Upper lobe of right lung (tissue), 1 donor: Measurements from ENCODE around the gene ZNF524. TPM values are rescaled to one million over a fixed set of nuclear protein-coding genes. Genes with fewer than 3 reads are reported as not detected.
A peak's percentile ranks its signal among the peaks of the same experiment; 100 is the strongest.
"Not testable (repeated sequence)": the region's sequence is repeated elsewhere in the genome, so short reads cannot be mapped to it uniquely, and the experiment has no call there.

Experiments
- ATAC-seq: fragments of 200-7000 bp; cut with Tn5 transposase; one replicate; pipeline ENCODE4 v1.9.1; 2020; ENCODE audit warnings: mild to moderate bottlenecking, moderate library complexity
- DNase-seq: peaks from one replicate; pipeline ENCODE4 v3.0.0-alpha.2; 2020
- H3K27ac ChIP-seq: fragments of 200-600 bp; one replicate; pipeline ENCODE4 v1.8.0; 2022
- H3K27me3 ChIP-seq: fragments of 200-600 bp; one replicate; pipeline ENCODE4 v1.8.0; 2022; ENCODE audit warnings: mild to moderate bottlenecking
- H3K36me3 ChIP-seq: fragments of 200-600 bp; one replicate; pipeline ENCODE4 v1.8.0; 2022
- H3K4me1 ChIP-seq: fragments of 200-600 bp; one replicate; pipeline ENCODE4 v1.8.0; 2022
- H3K4me3 ChIP-seq: fragments of 200-600 bp; one replicate; pipeline ENCODE4 v1.8.0; 2022; ENCODE audit warnings: mild to moderate bottlenecking
- H3K9me3 ChIP-seq: fragments of 200-600 bp; one replicate; pipeline ENCODE4 v1.8.0; 2022
- CTCF ChIP-seq: fragments of 200-600 bp; IDR thresholded peaks from one replicate; pipeline ENCODE4 v1.8.0; 2022; ENCODE audit warnings: antibody characterized with exemption
- intact Hi-C: fragments of 100-400 bp; cut with DNase I; formaldehyde crosslinking; loops from one replicate; pipeline ENCODE4 v1.11.0; 2022
- total RNA-seq: library from RNA; stranded (reverse); fragmentation: NEBNext Ultra II Directional; extraction: Animal tissue kit (Norgen Biotek cat#: 25700); gene quantifications from one replicate; pipeline ENCODE4 v1.2.1, GENCODE V29; 2021
- donor health status: DM: no; HTN: yes; CAD: no; lungs with severe emphysema.

The ZNF524 gene
- total RNA-seq, 1 donor from 2014 or later, result 28.6 TPM

- H3K9me3 ChIP-seq, result no peaks in the 10 kb centered on the region
- no peaks in the 10 kb centered on the region for H3K27me3 ChIP-seq
- peaks cover 15% of the 10 kb centered on the region for H3K4me1 ChIP-seq
- ATAC-seq (no peak), DNase-seq (no peak)
- intact Hi-C loops, result no loop called here
- no peaks in the 10 kb centered on the region for H3K36me3 ChIP-seq
- TF ChIP-seq CTCF, result no peak
- H3K4me3 ChIP-seq, result peak overlapping the region; percentile 89
- H3K27ac ChIP-seq, result no peak overlapping the region
Observed at GRCh38 chr19:55578761-55579747, 21.0 kb upstream of the ZNF524 start.

- TF ChIP-seq CTCF, result no peak
- Histone ChIP-seq H3K9me3 (no peaks in the 10 kb centered on the region), H3K36me3 (no peaks in the 10 kb centered on the region), H3K4me1 (peaks cover 15% of the 10 kb centered on the region), H3K27me3 (no peaks in the 10 kb centered on the region), H3K27ac (peak overlapping the region; percentile 88), H3K4me3 (peak overlapping the region; percentile 89)
- intact Hi-C loops, result no loop called here
- DNase-seq (no peak), ATAC-seq (peak; percentile 44)
Observed at GRCh38 chr19:55579766-55580621, 20.1 kb upstream of the ZNF524 start.

GRCh38 chr19:55580628-55581144 is 19.4 kb upstream of the ZNF524 start, which contains the start of gene ZNF579:
ZNF579 (minus strand) TSS chr19:55580848; CDS start chr19:55579639, 1,209 bp downstream.
- ATAC-seq (peak; percentile 92), DNase-seq (peak; percentile 93)
- H3K4me3 ChIP-seq, result peak within 1 kb of the TSS; percentile 89
- H3K27me3 ChIP-seq, result no peaks in the 10 kb centered on the region
- no peaks in the 10 kb centered on the region for H3K36me3 ChIP-seq
- no peak for TF ChIP-seq CTCF
- peaks cover 15% of the 10 kb centered on the region for H3K4me1 ChIP-seq
- no peaks in the 10 kb centered on the region for H3K9me3 ChIP-seq
- intact Hi-C loops, result no loop called here
- peak within 1 kb of the TSS; percentile 88 for H3K27ac ChIP-seq

- DNase-seq (no peak), ATAC-seq (no peak)
- no peaks in the 10 kb centered on the region for H3K27me3 ChIP-seq
- peak overlapping the region; percentile 89 for H3K4me3 ChIP-seq
- intact Hi-C loops, result no loop called here
- no peaks in the 10 kb centered on the region for H3K9me3 ChIP-seq
- no peak for TF ChIP-seq CTCF
- H3K27ac ChIP-seq, result peak overlapping the region; percentile 88
- peaks cover 19% of the 10 kb centered on the region for H3K4me1 ChIP-seq
- H3K36me3 ChIP-seq, result no peaks in the 10 kb centered on the region
Observed at GRCh38 chr19:55581145-55581822, 18.8 kb upstream of the ZNF524 start.

GRCh38 chr19:55581823-55582223 is 18.3 kb upstream of the ZNF524 start:
- H3K9me3 ChIP-seq, result no peaks in the 10 kb centered on the region
- no peaks in the 10 kb centered on the region for H3K27me3 ChIP-seq
- ATAC-seq (peak; percentile 29), DNase-seq (no peak)
- H3K4me1 ChIP-seq, result peaks cover 24% of the 10 kb centered on the region
- no peaks in the 10 kb centered on the region for H3K36me3 ChIP-seq
- peak overlapping the region; percentile 88 for H3K27ac ChIP-seq
- no peak for TF ChIP-seq CTCF
- H3K4me3 ChIP-seq, result peak overlapping the region; percentile 89
- intact Hi-C loops, result no loop called here

- H3K36me3 ChIP-seq, DNase-seq, intact Hi-C loops, ATAC-seq, H3K27me3 ChIP-seq, H3K9me3 ChIP-seq: not testable (repeated sequence)
- Histone ChIP-seq H3K4me3 (peak overlapping the region; percentile 5), H3K27ac (peak overlapping the region; percentile 88), H3K4me1 (peaks cover 27% of the 10 kb centered on the region)
Observed at GRCh38 chr19:55582284-55582683, 17.8 kb upstream of the ZNF524 start.

GRCh38 chr19:55583897-55584296 is 16.2 kb upstream of the ZNF524 start:
- H3K27ac ChIP-seq, result peak overlapping the region; percentile 30

More at GRCh38 chr19:55583897-55584296, 16.2 kb upstream of the ZNF524 start:
- H3K9me3 ChIP-seq, ATAC-seq, H3K4me3 ChIP-seq, DNase-seq, H3K36me3 ChIP-seq, intact Hi-C loops, H3K27me3 ChIP-seq: not testable (repeated sequence)
- H3K4me1 ChIP-seq, result peaks cover 27% of the 10 kb centered on the region
